ENCODE results near the gene SLC8A3.

- TF ChIP-seq, protein P1, sequence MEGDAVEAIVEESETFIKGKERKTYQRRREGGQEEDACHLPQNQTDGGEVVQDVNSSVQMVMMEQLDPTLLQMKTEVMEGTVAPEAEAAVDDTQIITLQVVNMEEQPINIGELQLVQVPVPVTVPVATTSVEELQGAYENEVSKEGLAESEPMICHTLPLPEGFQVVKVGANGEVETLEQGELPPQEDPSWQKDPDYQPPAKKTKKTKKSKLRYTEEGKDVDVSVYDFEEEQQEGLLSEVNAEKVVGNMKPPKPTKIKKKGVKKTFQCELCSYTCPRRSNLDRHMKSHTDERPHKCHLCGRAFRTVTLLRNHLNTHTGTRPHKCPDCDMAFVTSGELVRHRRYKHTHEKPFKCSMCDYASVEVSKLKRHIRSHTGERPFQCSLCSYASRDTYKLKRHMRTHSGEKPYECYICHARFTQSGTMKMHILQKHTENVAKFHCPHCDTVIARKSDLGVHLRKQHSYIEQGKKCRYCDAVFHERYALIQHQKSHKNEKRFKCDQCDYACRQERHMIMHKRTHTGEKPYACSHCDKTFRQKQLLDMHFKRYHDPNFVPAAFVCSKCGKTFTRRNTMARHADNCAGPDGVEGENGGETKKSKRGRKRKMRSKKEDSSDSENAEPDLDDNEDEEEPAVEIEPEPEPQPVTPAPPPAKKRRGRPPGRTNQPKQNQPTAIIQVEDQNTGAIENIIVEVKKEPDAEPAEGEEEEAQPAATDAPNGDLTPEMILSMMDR (IDR thresholded peaks at IDR 0.05), result no peak
- no peak for TF ChIP-seq POLR2A (IDR thresholded peaks at IDR 0.05)
Measured at GRCh38 chr14:69996216-69996615, 192.5 kb downstream of the SLC8A3 start.
